Panc1 (cell line): Measurements from ENCODE around the gene MAPK8IP2. TPM values are rescaled to one million over a fixed set of nuclear protein-coding genes. Genes with fewer than 3 reads are reported as not detected.

ENCODE experiments used
- ATAC-seq: fragments of 200-7000 bp; cut with Tn5 transposase; 2 replicates; pipeline ENCODE4 v1.9.1; 2020; ENCODE audit warnings: mild to moderate bottlenecking, moderate library complexity
- BruUV-seq: library from RNA; stranded (reverse); fragments of 400-500 nt; replicated peaks from 2 replicates; lab custom pipeline; 2021; lab: Mats Ljungman, UMichigan
- CTCF ChIA-PET: fragments of 300-600 bp; sonication (Branson Sonifier 250); formaldehyde crosslinking; loops from one replicate; lab custom pipeline; 2022; ENCODE audit warnings: antibody characterized with exemption; lab: Charles Lee
- POLR2A ChIA-PET: fragments of 300-600 bp; sonication (Branson Sonifier 250); formaldehyde crosslinking; loops from one replicate; lab custom pipeline; 2022; ENCODE audit warnings: antibody characterized with exemption; lab: Charles Lee
- DNase-seq: peaks from one replicate; pipeline ENCODE4 v3.0.0-alpha.2; 2010; ENCODE audit warnings: low read depth, low spot score
- H3K27ac ChIP-seq: 2 replicates; pipeline ENCODE4 v1.5.1; 2011; ENCODE audit warnings: mild to moderate bottlenecking, low read length, inconsistent platforms
- H3K27me3 ChIP-seq: fragments of 200-500 bp; sonication (Bioruptor generic); 2 replicates; pipeline ENCODE4 v1.6.0; 2014; ENCODE audit warnings: low read length, inconsistent platforms; ENCODE audit not compliant: control insufficient read depth, insufficient read depth
- H3K36me3 ChIP-seq: fragments of 200-500 bp; sonication (Bioruptor generic); 2 replicates; pipeline ENCODE4 v1.5.1; 2014; ENCODE audit warnings: inconsistent platforms, mild to moderate bottlenecking, low read length, moderate library complexity; ENCODE audit not compliant: control insufficient read depth, insufficient read depth
- H3K4me1 ChIP-seq: 2 replicates; pipeline ENCODE4 v1.5.1; 2011; ENCODE audit warnings: inconsistent platforms, mild to moderate bottlenecking, low read length, moderate library complexity; ENCODE audit not compliant: control insufficient read depth, insufficient read depth
- H3K4me3 ChIP-seq, 2 experiments: 2 replicates each; pipeline ENCODE4 v1.5.1; 2011 to 2012; ENCODE audit warnings: low read depth in 2 of 2, low read length in 2 of 2, mild to moderate bottlenecking in 2 of 2, inconsistent platforms in 1 of 2, moderate library complexity in 1 of 2
- H3K9me3 ChIP-seq: fragments of 200-500 bp; sonication (Bioruptor generic); 2 replicates; pipeline ENCODE4 v1.5.1; 2014; ENCODE audit warnings: low read depth, mild to moderate bottlenecking, inconsistent platforms, low read length, moderate library complexity; ENCODE audit not compliant: control insufficient read depth, insufficient read depth
- CTCF ChIP-seq: fragments of 450-650 bp; IDR thresholded peaks from 2 replicates; pipeline ENCODE4 v1.5.1; 2017; ENCODE audit warnings: mild to moderate bottlenecking
- POLR2AphosphoS5 ChIP-seq: IDR thresholded peaks from 2 replicates; pipeline ENCODE4 v1.6.1; 2012; ENCODE audit warnings: mild to moderate bottlenecking, low read depth, low read length, moderate library complexity
- SIN3A ChIP-seq: IDR thresholded peaks from 2 replicates; pipeline ENCODE4 v1.6.1; 2012; ENCODE audit warnings: low read depth, mild to moderate bottlenecking, low read length, moderate library complexity, borderline replicate concordance; ENCODE audit not compliant: insufficient read depth
- TCF7L2 ChIP-seq: IDR thresholded peaks from 2 replicates; pipeline ENCODE4 v1.6.1; 2011; ENCODE audit warnings: mild to moderate bottlenecking, low read depth, low read length, inconsistent platforms
- in situ Hi-C: cut with HindIII; loops from 2 replicates; pipeline ENCODE4 v1.10.0; 2016; ENCODE audit warnings: low sequenced_read_pairs, low pct_unique_long_range_greater_than_20kb
- intact Hi-C: fragments of 100-400 bp; cut with micrococcal nuclease; formaldehyde crosslinking; loops from one replicate; pipeline ENCODE4 v1.10.0; 2022; ENCODE audit not compliant: unreplicated experiment
- total RNA-seq: library from RNA; stranded (reverse); gene quantifications from one replicate; pipeline ENCODE4 v1.2.1, GENCODE V29; 2021; ENCODE audit not compliant: unreplicated experiment
- TF ChIP-seq, protein P1 (sequence below), 2 experiments: IDR thresholded peaks; 2 replicates each; pipeline ENCODE4 v1.6.1; 2011 to 2012; ENCODE audit warnings: low read depth in 2 of 2, control low read depth in 1 of 2, low read length in 1 of 2, mild to moderate bottlenecking in 1 of 2, moderate library complexity in 1 of 2; ENCODE audit not compliant: insufficient read depth in 1 of 2

The MAPK8IP2 gene
- total RNA-seq, 1 experiment from 2014 or later, result 38.4 TPM

GRCh38 chr22:50586416-50586815 lies 14.2 kb upstream of the MAPK8IP2 start:
- CTCF ChIA-PET, result no interaction called here
- intact Hi-C loops (no loop called here), in situ Hi-C loops (no loop called here)
- no peaks in the 10 kb centered on the region for H3K36me3 ChIP-seq
- no peak for TF ChIP-seq CTCF
- TF ChIP-seq, protein P1, sequence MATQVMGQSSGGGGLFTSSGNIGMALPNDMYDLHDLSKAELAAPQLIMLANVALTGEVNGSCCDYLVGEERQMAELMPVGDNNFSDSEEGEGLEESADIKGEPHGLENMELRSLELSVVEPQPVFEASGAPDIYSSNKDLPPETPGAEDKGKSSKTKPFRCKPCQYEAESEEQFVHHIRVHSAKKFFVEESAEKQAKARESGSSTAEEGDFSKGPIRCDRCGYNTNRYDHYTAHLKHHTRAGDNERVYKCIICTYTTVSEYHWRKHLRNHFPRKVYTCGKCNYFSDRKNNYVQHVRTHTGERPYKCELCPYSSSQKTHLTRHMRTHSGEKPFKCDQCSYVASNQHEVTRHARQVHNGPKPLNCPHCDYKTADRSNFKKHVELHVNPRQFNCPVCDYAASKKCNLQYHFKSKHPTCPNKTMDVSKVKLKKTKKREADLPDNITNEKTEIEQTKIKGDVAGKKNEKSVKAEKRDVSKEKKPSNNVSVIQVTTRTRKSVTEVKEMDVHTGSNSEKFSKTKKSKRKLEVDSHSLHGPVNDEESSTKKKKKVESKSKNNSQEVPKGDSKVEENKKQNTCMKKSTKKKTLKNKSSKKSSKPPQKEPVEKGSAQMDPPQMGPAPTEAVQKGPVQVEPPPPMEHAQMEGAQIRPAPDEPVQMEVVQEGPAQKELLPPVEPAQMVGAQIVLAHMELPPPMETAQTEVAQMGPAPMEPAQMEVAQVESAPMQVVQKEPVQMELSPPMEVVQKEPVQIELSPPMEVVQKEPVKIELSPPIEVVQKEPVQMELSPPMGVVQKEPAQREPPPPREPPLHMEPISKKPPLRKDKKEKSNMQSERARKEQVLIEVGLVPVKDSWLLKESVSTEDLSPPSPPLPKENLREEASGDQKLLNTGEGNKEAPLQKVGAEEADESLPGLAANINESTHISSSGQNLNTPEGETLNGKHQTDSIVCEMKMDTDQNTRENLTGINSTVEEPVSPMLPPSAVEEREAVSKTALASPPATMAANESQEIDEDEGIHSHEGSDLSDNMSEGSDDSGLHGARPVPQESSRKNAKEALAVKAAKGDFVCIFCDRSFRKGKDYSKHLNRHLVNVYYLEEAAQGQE (IDR thresholded peaks at IDR 0.05; ENCODE audit: insufficient read depth in 1 of 2, low read depth in 2 of 2, low read length in 1 of 2), result no peak
- TF ChIP-seq TCF7L2, result no peak
- TF ChIP-seq POLR2AphosphoS5, result no peak
- no peak for TF ChIP-seq SIN3A
- ATAC-seq (no peak), DNase-seq (no peak)
- no peak overlapping the region for H3K4me3 ChIP-seq
- POLR2A ChIA-PET, result no interaction called here
- no peaks in the 10 kb centered on the region for H3K4me1 ChIP-seq
- H3K27me3 ChIP-seq, result no peaks in the 10 kb centered on the region
- H3K9me3 ChIP-seq, result no peaks in the 10 kb centered on the region
- BruUV-seq, result no TSS peak
- no peak overlapping the region for H3K27ac ChIP-seq

DNA sequence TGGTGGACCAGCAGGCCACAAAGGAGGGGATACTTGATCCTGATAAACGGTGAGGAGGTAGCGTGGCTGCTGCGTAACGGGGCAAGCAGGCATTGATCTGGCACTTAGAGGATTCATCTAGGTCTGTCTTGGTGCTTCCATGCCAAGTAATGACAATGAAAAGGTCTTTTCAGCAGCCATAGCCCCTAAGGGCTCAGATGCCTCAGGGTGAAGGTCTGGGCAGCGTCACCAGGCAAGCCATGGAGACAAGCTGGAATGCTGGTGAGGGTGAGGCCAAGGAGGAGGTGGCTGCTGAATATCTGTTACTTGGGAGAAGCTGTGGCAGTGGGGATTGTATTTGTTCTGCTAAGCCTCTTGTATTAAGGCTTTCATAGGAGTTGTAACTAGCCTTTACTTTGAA lies 13.2 kb upstream of the MAPK8IP2 start:
- ChIA-PET POLR2A (no interaction called here), CTCF (interaction anchor here (1.1 kb wide), 1 partner anchor 32 kb away, joined by 6 read pairs; no protein-coding TSS in a partner anchor)
- in situ Hi-C loops (no loop called here), intact Hi-C loops (no loop called here)
- Histone ChIP-seq H3K9me3 (no peaks in the 10 kb centered on the region), H3K27me3 (no peaks in the 10 kb centered on the region), H3K4me1 (no peaks in the 10 kb centered on the region), H3K36me3 (no peaks in the 10 kb centered on the region), H3K4me3 (no peak overlapping the region), H3K27ac (no peak overlapping the region)
- ATAC-seq (no peak), DNase-seq (no peak)
- TF ChIP-seq SIN3A, result no peak
- TF ChIP-seq TCF7L2, result no peak
- TF ChIP-seq, protein P1 (IDR thresholded peaks at IDR 0.05; ENCODE audit: insufficient read depth in 1 of 2, low read depth in 2 of 2, low read length in 1 of 2), result no peak
- no peak for TF ChIP-seq POLR2AphosphoS5
- TF ChIP-seq CTCF, result no peak
- BruUV-seq, result no TSS peak
